Central memory CD8-positive, alpha-beta T cell (primary cell): ENCODE measurements around the gene CKS1B.

Experiments used
- ATAC-seq: fragments of 150-1000 bp; cut with Tn5 transposase; replicated peaks from 2 replicates; pipeline ENCODE4 v1.10.0; 2022; ENCODE audit warnings: mild to moderate bottlenecking, moderate FRiP score, moderate number of reproducible peaks; ENCODE audit not compliant: poor library complexity, severe bottlenecking; ENCODE audit errors: extremely low read depth
- DNase-seq, 2 donors: peaks; one replicate each; pipeline ENCODE4 v3.0.0; 2021; ENCODE audit warnings: low spot score in 2 of 2
- H3K27ac Mint-ChIP-seq: one replicate; pipeline ENCODE4 v1.8.0; 2022; ENCODE audit warnings: low read depth, mild to moderate bottlenecking, moderate library complexity, mixed read lengths
- H3K27me3 Mint-ChIP-seq: one replicate; pipeline ENCODE4 v1.8.0; 2022; ENCODE audit warnings: mixed read lengths
- H3K36me3 Mint-ChIP-seq: one replicate; pipeline ENCODE4 v1.8.0; 2022; ENCODE audit warnings: mild to moderate bottlenecking, moderate library complexity, mixed read lengths; ENCODE audit not compliant: insufficient read depth
- H3K4me1 Mint-ChIP-seq: one replicate; pipeline ENCODE4 v1.8.0; 2022; ENCODE audit warnings: mixed read lengths
- H3K4me3 Mint-ChIP-seq: one replicate; pipeline ENCODE4 v1.8.0; 2022; ENCODE audit warnings: mild to moderate bottlenecking, moderate library complexity, mixed read lengths
- H3K9me3 Mint-ChIP-seq: one replicate; pipeline ENCODE4 v1.8.0; 2022; ENCODE audit warnings: mixed read lengths

CKS1B gene

DNA sequence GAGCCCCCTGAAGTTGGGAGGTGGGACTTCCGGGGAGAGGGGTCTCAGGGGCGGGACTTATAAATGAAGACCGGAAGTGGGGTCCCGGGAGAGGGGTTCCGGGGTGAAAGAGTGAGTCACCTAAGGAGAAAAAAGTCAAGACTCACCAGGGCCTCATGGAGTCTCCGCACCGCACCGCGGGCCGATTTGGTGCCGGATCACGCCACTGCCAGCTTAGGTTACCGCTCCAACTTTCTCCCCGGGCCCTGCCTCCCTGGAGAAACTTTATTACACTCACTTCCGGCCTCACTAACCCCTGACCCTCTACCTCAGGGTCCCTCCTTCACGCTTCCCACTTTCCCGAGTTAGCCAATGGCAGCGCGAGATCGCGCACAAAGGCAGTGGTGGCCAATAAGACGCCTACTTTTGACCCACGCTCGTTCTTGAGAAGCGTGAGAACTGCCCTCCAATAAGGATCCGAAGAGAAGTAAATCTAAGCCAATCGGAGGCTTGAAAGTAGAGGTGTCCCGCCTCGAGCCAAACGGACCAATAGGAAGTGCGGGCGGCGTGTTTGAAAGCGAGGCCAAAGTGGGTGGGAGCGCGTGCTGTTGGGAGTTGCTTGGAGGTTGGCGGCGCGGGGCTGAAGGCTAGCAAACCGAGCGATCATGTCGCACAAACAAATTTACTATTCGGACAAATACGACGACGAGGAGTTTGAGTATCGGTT is at the start of gene CKS1B:
Gene CKS1B (plus strand): TSS at position 580 of the 706 bp plus-strand sequence. CDS start 65 bp downstream, at position 645.
- peaks cover 2% of the 10 kb centered on the region for H3K36me3 Mint-ChIP-seq
- DNase-seq (peak; percentile 97 to 99), ATAC-seq (peak; percentile 88)
- no peaks in the 10 kb centered on the region for H3K27me3 Mint-ChIP-seq
- H3K9me3 Mint-ChIP-seq: no peaks in the 10 kb centered on the region
- H3K4me3 Mint-ChIP-seq: no peak within 1 kb of the TSS
- H3K27ac Mint-ChIP-seq: no peak within 1 kb of the TSS
- peaks cover 29% of the 10 kb centered on the region for H3K4me1 Mint-ChIP-seq

GRCh38 chr1:154925335-154926170 is 48.9 kb upstream of the CKS1B start:
- Mint-ChIP-seq H3K36me3 (peaks cover 15% of the 10 kb centered on the region), H3K27ac (peak overlapping the region; percentile 51), H3K27me3 (no peaks in the 10 kb centered on the region), H3K4me1 (peaks cover 6% of the 10 kb centered on the region), H3K9me3 (no peaks in the 10 kb centered on the region), H3K4me3 (no peak overlapping the region)
- ATAC-seq (no peak), DNase-seq (no peak)

GRCh38 chr1:154926201-154926600 is 48.3 kb upstream of the CKS1B start:
- peaks cover 15% of the 10 kb centered on the region for H3K36me3 Mint-ChIP-seq
- H3K27ac Mint-ChIP-seq: no peak overlapping the region
- no peak for ATAC-seq
- no peaks in the 10 kb centered on the region for H3K27me3 Mint-ChIP-seq
- peaks cover 6% of the 10 kb centered on the region for H3K4me1 Mint-ChIP-seq
- H3K4me3 Mint-ChIP-seq: no peak overlapping the region
- no peak for DNase-seq
- H3K9me3 Mint-ChIP-seq: no peaks in the 10 kb centered on the region

DNA sequence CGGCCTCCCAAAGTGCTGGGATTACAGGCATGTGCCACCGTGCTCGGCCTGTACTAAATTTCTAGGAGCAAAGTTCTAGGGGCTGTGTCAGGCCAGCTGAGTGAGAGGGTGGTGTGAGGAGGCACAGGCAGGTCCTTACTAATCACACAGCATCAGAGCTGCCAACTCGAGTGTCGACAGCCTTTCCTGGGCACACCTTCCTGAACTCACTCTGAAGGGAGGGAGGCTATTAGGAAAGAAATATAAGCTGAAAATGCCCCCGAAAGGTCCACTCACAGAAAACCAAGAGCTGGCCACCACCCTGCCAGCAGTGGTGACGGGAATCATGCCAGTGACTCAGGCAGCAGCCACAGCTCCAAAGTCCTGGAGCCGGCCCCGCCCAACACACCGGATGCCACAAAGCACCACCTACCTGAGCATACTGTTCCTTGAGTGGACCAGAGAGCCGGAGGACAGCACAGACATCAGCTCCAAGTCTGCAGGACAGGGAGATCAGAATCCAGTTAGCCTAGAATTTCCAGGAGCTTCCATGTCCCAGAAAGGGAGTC is 42.5 kb upstream of the CKS1B start:
- Mint-ChIP-seq H3K36me3 (peaks cover 7% of the 10 kb centered on the region), H3K27me3 (no peaks in the 10 kb centered on the region), H3K27ac (no peak overlapping the region), H3K9me3 (no peaks in the 10 kb centered on the region), H3K4me3 (no peak overlapping the region), H3K4me1 (peaks cover 21% of the 10 kb centered on the region)
- ATAC-seq: no peak
- DNase-seq: no peak

GRCh38 chr1:154934358-154934948 is 40.0 kb upstream of the CKS1B start:
- Mint-ChIP-seq H3K9me3 (no peaks in the 10 kb centered on the region), H3K4me1 (peaks cover 36% of the 10 kb centered on the region), H3K27me3 (no peaks in the 10 kb centered on the region), H3K27ac (no peak overlapping the region), H3K4me3 (no peak overlapping the region), H3K36me3 (peaks cover 9% of the 10 kb centered on the region)
- ATAC-seq: no peak
- no peak for DNase-seq

DNA sequence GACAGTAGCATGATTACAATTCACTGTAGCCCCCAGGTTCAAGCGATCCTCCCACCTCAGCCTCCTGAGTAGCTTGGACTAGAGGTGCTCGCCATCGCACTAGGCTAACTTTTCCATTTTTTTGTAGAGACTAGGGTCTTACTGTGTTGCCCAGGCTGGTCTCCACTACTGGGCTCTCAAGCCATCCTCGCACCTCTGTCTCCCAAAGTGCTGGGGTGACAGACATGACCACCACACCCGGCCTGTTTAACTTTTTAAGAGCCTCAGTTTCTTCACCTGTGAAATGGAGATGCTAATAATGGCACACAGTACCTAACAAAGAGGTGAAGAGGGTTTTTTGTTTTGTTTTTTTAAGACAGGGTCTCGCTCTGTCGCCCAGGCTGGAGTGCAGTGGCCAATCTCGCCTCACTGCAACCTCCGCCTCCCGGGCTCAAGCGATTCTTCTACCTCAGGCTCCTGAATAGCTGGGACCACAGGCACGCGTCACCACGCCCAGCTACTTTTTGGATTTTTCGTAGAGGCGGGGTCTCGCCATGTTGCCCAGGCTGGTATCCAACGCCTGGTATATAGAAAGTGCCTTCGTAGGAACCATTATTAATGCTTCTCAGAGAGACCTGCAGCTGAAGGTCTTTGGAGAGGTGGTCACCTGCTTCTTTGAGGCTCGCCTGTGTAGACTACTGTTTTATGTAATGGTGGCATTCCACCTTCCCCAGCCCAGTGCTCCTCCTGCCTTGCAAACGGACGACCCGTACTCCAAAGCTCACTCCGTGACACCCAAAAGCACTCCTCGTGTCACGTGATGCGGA is 38.5 kb upstream of the CKS1B start:
- H3K9me3 Mint-ChIP-seq: no peaks in the 10 kb centered on the region
- peaks cover 12% of the 10 kb centered on the region for H3K36me3 Mint-ChIP-seq
- DNase-seq (no peak), ATAC-seq (no peak)
- H3K27ac Mint-ChIP-seq: peak overlapping the region; percentile 99
- H3K4me3 Mint-ChIP-seq: peak overlapping the region; percentile 98
- no peaks in the 10 kb centered on the region for H3K27me3 Mint-ChIP-seq
- peaks cover 47% of the 10 kb centered on the region for H3K4me1 Mint-ChIP-seq

DNA sequence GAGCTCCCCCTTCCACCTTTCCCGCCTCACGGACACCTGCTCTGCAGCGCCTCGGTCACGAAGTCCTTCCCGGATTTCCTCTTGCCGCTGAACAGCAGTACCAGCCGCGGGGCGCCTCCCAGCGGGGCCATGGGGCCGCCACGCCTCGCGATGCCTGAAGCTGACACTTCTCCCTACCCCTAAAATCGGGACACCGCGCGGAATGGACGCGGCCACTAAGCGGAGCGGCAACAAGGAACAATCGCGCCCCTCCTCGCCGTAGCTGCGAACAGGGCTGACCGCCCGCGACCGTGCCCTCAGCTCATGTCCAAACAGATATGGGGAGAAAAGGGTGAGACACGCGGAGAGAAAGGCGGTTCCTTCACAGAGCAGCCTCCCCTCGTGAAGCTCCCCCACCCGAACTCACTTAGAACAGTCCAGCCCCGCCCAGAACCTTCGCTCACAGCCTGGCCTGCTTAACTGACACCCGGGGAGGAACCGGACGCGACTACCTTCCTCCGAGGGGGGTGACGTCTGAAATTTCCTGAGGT is 37.9 kb upstream of the CKS1B start, which contains the start of gene PMVK:
Gene PMVK (minus strand): TSS at position 165 of the 530 bp plus-strand sequence. CDS start 34 bp downstream, at position 131.
- peak within 1 kb of the TSS; percentile 98 for H3K4me3 Mint-ChIP-seq
- peaks cover 53% of the 10 kb centered on the region for H3K4me1 Mint-ChIP-seq
- DNase-seq (peak; percentile 91 to 94), ATAC-seq (peak; percentile 85)
- H3K9me3 Mint-ChIP-seq: no peaks in the 10 kb centered on the region
- peak within 1 kb of the TSS; percentile 99 for H3K27ac Mint-ChIP-seq
- peaks cover 14% of the 10 kb centered on the region for H3K36me3 Mint-ChIP-seq
- no peaks in the 10 kb centered on the region for H3K27me3 Mint-ChIP-seq

DNA sequence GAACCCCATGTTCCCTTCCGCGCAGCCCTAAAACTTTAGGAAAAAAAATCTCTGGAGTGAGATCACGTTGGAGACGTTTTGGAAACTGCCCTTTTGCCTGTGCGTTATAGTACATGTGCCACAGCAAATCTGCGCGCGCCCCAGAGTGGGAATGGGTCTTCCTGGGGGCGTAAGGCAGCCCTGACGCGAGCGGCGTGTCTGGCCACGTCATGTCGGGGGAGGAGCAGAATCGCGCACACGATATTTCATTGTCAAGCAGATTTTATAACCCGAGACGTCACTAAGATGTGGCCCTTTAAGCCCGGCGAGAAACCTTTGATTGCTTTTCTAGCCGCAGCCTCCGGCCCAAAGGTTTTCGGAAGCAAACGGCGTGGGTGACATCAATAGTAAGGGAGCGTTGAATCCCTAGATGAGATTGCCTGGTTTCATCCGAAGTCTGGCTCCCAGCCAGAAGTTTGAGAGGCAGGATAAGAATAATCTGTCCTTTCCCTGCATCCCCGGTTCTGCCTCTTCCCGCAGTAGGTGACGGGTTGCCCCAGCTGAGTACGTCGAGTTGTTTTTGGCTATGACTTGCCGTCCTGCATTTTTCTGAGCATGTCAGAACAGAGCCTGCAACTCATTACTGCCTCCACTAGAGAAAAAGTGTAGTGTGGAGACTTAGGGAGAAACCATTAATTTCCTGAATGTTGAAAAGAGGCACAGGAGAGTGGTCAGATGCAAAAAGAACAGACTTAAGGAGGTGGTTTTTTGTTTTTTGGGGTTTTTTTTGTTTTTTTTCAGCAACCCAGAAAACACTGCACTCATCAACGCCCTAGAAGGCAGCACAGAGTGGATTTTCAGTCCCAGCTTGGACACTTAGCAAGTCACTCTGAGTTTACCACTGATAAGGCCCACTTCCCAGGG is 37.1 kb upstream of the CKS1B start:
- DNase-seq (peak; percentile 89 to 94), ATAC-seq (peak; percentile 87)
- Mint-ChIP-seq H3K4me1 (peaks cover 60% of the 10 kb centered on the region), H3K36me3 (peaks cover 14% of the 10 kb centered on the region), H3K27me3 (no peaks in the 10 kb centered on the region), H3K9me3 (no peaks in the 10 kb centered on the region), H3K27ac (peak overlapping the region; percentile 99), H3K4me3 (peak overlapping the region; percentile 98)

GRCh38 chr1:154937988-154938386 is 36.5 kb upstream of the CKS1B start:
- ATAC-seq (no peak), DNase-seq (no peak)
- H3K9me3 Mint-ChIP-seq: no peaks in the 10 kb centered on the region
- peaks cover 17% of the 10 kb centered on the region for H3K36me3 Mint-ChIP-seq
- peak overlapping the region; percentile 98 for H3K4me3 Mint-ChIP-seq
- H3K4me1 Mint-ChIP-seq: peaks cover 66% of the 10 kb centered on the region
- H3K27me3 Mint-ChIP-seq: no peaks in the 10 kb centered on the region
- peak overlapping the region; percentile 99 for H3K27ac Mint-ChIP-seq

GRCh38 chr1:154938604-154939399 is 35.7 kb upstream of the CKS1B start:
- Mint-ChIP-seq H3K27me3 (no peaks in the 10 kb centered on the region), H3K36me3 (peaks cover 21% of the 10 kb centered on the region)
- DNase-seq: no peak

More at GRCh38 chr1:154938604-154939399, 35.7 kb upstream of the CKS1B start:
- H3K27ac Mint-ChIP-seq: peak overlapping the region; percentile 99
- H3K4me3 Mint-ChIP-seq: peak overlapping the region; percentile 98
- ATAC-seq: no peak
- H3K9me3 Mint-ChIP-seq: no peaks in the 10 kb centered on the region
- peaks cover 74% of the 10 kb centered on the region for H3K4me1 Mint-ChIP-seq
